Medulla oblongata (tissue), 1 donor: Measurements from ENCODE around the gene ATP9A.
"Not testable (repeated sequence)": the region's sequence is repeated elsewhere in the genome, so short reads cannot be mapped to it uniquely, and the experiment has no call there.

Source experiments
- DNase-seq: peaks from one replicate; pipeline ENCODE4 v3.0.0-alpha.2; 2015; ENCODE audit errors: extremely low spot score

Gene ATP9A

GRCh38 chr20:51695574-51696303 lies 72.5 kb downstream of the ATP9A start:
- DNase-seq: no peak

- no peak for DNase-seq
Measured at GRCh38 chr20:51692806-51693400, 75.3 kb downstream of the ATP9A start.

- DNase-seq: no peak
Measured at GRCh38 chr20:51691703-51692102, 76.5 kb downstream of the ATP9A start.

GRCh38 chr20:51688600-51689244 lies 79.5 kb downstream of the ATP9A start:
- no peak for DNase-seq

- no peak for DNase-seq
Measured at GRCh38 chr20:51687630-51688029, 80.6 kb downstream of the ATP9A start.

GRCh38 chr20:51687108-51687507 lies 81.1 kb downstream of the ATP9A start:
- no peak for DNase-seq

- DNase-seq: not testable (repeated sequence)
Measured at GRCh38 chr20:51685494-51685893, 82.7 kb downstream of the ATP9A start.

- no peak for DNase-seq
Measured at GRCh38 chr20:51680067-51680749, 88.0 kb downstream of the ATP9A start.

GRCh38 chr20:51679254-51679921 lies 88.8 kb downstream of the ATP9A start:
- no peak for DNase-seq

- DNase-seq: peak; percentile 85
Measured at GRCh38 chr20:51678026-51678697, 90.0 kb downstream of the ATP9A start.

- DNase-seq: no peak
Measured at GRCh38 chr20:51668947-51669346, 99.2 kb downstream of the ATP9A start.

GRCh38 chr20:51668515-51668914 lies 99.7 kb downstream of the ATP9A start:
- no peak for DNase-seq

- DNase-seq: no peak
Measured at GRCh38 chr20:51667491-51667890, 100.7 kb downstream of the ATP9A start.

- DNase-seq: no peak
Measured at GRCh38 chr20:51667002-51667408, 101.2 kb downstream of the ATP9A start.

- DNase-seq: no peak
Measured at GRCh38 chr20:51666126-51666525, 102.1 kb downstream of the ATP9A start.

- no peak for DNase-seq
Measured at GRCh38 chr20:51665543-51666118, 102.6 kb downstream of the ATP9A start.

GRCh38 chr20:51661609-51662178 lies 106.5 kb downstream of the ATP9A start:
- DNase-seq: no peak

GRCh38 chr20:51660672-51661608 lies 107.2 kb downstream of the ATP9A start:
- no peak for DNase-seq

- DNase-seq: no peak
Measured at GRCh38 chr20:51659491-51660050, 108.6 kb downstream of the ATP9A start.
